ENCODE measurements around the gene KBTBD3.

DNA sequence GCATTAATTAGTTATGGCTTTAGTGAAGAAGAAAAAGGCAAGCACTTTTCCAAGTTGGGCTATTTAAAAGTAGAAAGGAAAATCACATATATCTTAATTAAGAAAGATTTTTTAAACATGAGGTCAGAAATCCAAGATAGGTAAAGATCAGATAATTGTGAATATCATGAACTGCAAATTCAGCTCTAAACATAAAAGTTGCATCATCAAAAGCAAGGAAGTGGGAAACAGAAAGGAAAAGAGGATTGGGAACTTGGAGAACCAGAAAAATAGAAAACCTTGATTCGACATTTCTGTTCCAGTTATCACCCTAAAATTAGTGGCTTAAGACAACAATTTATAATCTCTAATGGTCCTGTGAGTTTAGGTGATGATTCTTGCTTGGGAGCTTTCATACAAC is 17.5 kb downstream of the KBTBD3 start:
- TF ChIP-seq POLR2AphosphoS5 (IDR thresholded peaks at IDR 0.05; ENCODE audit: low read depth, low read length): no peak
- no peak for TF ChIP-seq POLR2A (IDR thresholded peaks at IDR 0.05; ENCODE audit: low read depth, low read length)

Measured in GM12892 (cell line).